Fibroblast of peridontal ligament (primary cell): Measurements from ENCODE around the gene TMEM50A.
"Not testable (repeated sequence)": the region's sequence is repeated elsewhere in the genome, so short reads cannot be mapped to it uniquely, and the experiment has no call there.

ENCODE experiments used
- DNase-seq: peaks from one replicate; pipeline ENCODE4 v3.0.0-alpha.2; 2010; ENCODE audit errors: extremely low read depth

The TMEM50A gene

DNA sequence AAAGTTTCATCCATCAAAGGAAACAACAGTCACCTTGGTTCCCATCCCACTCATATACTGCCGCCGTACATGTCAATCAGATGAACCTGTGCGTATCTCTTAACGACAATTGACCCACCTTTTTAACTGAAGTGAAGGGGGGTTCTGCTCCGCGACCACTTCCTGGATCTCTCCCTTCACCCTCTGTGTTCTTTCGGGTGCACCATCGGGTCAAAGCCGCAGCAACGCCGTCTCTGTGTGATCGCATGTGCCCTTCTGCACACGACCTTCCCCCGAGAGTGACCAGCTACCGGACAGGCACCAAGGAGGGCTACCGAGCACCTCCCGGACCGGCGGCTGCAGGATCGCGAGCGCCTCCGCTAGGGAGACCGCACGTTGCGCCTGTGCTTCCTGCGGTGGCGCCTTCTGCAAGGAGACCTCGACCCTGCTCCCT lies 1.2 kb upstream of the TMEM50A start:
- not testable (repeated sequence) for DNase-seq

- DNase-seq: not testable (repeated sequence)
These were observed 499 bp upstream of the TMEM50A start for GRCh38 chr1:25337483-25338187.

- DNase-seq: no peak
These were observed 852 bp downstream of the TMEM50A start for GRCh38 chr1:25338986-25339385.

DNA sequence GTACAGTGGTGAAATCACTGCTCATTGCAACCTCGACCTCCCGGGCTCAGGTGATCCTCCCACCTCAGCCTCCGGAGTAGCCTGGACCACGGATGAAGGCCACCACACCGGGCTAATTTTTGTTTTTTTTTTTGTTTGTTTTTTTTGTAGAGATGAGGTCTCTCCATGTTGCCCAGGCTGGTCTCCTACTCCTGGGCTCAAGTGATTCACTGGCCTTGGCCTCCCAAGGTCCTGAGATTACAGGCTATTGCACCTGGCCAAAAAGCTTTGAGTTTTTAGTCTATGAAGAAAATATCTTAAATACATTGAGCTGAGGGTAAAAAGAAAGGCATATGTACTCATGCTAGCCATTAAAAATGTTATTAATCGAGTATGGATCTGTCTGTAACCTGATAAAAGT lies 3.6 kb downstream of the TMEM50A start:
- DNase-seq: no peak

DNA sequence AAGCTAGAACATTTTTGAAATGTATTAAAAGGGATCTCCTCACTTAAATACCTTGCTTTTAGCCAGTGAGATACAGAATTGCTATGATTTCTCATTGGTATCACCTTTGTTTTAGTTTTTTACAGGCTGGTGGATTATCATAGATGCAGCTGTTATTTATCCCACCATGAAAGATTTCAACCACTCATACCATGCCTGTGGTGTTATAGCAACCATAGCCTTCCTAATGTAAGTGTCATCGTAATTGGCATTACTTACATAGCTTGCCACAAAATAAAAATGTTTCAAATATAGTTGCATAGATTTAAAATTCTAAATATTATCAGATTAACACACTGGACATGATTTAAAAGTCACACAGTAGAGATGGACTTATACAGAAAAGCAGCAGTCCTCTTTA lies 4.7 kb downstream of the TMEM50A start:
- DNase-seq: no peak

- DNase-seq: peak; percentile 96
These were observed 5.7 kb downstream of the TMEM50A start for GRCh38 chr1:25343872-25344271.

DNA sequence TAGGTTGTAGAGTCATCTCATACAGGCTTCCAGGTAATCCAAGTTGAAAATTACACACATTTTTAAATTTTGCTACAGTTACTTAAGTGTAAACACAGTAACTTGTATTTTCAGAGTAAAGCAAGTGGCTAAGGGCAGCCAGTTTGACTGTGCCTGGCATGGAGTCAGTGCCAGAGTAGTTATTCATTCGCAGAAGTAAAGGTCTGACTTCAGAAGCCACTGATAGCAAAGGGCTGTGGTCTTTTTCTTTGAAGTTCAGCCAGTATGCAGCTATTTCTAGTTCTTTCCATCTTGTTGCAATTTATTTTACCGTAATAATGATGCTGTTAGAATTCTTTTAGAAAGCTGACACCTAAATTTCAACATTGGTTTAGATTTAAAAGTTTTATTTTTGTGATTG lies 9.4 kb downstream of the TMEM50A start:
- peak; percentile 54 for DNase-seq

- no peak for DNase-seq
These were observed 11.5 kb downstream of the TMEM50A start for GRCh38 chr1:25349606-25350005.

- no peak for DNase-seq
These were observed 17.8 kb downstream of the TMEM50A start for GRCh38 chr1:25355841-25356395.

DNA sequence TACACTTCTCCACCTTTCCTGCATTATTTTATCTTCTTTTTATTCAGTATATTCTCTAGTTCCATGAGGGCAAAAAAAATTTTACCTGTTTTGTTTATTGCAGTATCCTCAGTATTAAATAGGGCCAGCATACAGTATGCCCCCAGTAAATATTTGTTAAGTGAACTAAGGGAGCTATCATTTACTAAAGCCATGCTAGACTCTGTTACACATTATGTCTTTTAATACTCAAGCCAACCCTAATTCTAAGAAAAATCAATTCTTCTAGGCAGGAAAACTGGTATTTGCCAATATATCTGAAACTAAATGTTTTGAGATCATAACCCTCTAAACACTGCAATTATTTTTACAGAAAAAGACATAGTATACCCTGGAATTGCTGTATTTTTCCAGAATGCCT lies 18.3 kb downstream of the TMEM50A start:
- DNase-seq: no peak

GRCh38 chr1:25356848-25357247 lies 18.7 kb downstream of the TMEM50A start:
- peak; percentile 41 for DNase-seq

DNA sequence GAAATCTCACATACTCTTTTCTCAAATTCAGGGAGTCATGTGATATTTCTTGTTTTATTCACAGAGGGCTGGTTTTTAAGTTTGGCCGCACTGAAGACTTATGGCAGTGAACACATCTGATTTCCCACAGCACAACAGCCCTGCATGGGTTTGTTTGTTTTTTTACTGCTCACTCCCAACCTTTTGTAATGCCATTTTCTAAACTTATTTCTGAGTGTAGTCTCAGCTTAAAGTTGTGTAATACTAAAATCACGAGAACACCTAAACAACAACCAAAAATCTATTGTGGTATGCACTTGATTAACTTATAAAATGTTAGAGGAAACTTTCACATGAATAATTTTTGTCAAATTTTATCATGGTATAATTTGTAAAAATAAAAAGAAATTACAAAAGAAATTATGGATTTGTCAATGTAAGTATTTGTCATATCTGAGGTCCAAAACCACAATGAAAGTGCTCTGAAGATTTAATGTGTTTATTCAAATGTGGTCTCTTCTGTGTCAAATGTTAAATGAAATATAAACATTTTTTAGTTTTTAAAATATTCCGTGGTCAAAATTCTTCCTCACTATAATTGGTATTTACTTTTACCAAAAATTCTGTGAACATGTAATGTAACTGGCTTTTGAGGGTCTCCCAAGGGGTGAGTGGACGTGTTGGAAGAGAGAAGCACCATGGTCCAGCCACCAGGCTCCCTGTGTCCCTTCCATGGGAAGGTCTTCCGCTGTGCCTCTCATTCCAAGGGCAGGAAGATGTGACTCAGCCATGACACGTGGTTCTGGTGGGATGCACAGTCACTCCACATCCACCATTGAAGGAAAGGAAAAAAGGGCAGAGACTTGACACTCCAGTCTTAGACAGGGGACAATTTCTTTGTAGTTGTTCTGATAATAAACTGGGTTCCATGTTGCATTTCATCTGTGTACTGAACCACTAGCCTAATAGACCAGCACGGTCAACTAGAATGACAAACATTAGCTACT lies 22.8 kb downstream of the TMEM50A start:
- peak; percentile 88 for DNase-seq

DNA sequence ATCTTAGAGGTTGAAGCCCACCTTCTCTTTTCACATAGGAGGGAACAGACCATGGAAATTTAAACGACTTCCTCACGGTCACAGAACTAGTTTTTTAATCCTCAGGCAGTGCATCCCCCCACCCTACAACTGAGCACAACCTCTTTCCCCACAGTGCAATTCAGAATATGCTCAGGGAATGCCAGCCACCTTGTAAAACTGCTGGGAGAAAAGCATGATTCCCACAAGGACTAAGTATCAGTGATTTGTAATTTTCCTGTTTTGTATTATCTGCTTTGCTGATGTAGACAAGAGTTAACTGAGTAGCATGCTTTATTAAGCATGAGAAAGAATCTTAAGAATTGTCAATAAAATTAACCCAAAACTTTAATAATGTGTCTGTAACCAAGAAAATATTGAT lies 23.8 kb downstream of the TMEM50A start:
- DNase-seq: no peak

- DNase-seq: not testable (repeated sequence)
These were observed 24.8 kb downstream of the TMEM50A start for GRCh38 chr1:25362634-25363559.

- DNase-seq: no peak
These were observed 31.1 kb downstream of the TMEM50A start for GRCh38 chr1:25369241-25369640.

- DNase-seq: not testable (repeated sequence)
These were observed 31.6 kb downstream of the TMEM50A start for GRCh38 chr1:25369691-25370271.

GRCh38 chr1:25371757-25372156 lies 33.6 kb downstream of the TMEM50A start:
- peak; percentile 88 for DNase-seq

DNA sequence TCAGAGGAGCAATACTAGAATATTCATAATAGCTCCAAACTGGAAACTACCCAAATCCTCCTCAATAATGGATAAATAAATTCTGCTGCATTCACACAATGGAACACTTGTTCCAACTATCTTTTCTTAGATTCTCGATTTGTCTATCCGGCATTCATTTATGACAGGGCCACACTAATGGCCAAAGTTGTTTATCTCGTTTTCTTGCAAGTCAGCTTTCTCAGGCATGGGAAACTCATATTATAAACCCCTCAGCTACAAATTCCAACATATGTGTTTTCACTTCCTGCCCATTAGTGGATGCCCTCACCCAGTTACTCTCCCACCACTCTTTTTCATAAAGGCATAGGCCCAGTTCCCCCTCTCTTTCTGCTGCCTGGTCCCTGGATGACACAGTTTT lies 40.2 kb downstream of the TMEM50A start:
- DNase-seq: not testable (repeated sequence)

DNA sequence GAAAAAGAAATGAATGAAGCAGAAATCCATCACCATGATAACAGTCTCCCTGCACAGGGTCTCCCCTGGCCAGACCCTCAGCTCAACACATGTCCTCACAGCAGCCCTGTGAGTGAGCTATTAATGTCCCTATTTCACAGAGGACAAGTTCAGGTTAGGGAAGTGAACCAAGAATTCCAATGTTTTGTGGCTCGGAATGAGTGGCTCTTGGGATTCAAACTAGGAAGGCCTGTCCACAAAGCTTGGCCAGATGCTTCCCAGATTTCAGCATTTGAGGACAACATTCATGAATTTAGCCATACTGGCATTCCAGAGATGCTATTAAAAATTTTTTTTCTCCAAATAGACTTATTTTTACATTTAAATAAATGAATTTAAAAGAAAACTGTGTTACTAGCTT lies 44.4 kb downstream of the TMEM50A start:
- DNase-seq: peak; percentile 23

GRCh38 chr1:25383090-25383489 lies 45.0 kb downstream of the TMEM50A start:
- peak; percentile 94 for DNase-seq

DNA sequence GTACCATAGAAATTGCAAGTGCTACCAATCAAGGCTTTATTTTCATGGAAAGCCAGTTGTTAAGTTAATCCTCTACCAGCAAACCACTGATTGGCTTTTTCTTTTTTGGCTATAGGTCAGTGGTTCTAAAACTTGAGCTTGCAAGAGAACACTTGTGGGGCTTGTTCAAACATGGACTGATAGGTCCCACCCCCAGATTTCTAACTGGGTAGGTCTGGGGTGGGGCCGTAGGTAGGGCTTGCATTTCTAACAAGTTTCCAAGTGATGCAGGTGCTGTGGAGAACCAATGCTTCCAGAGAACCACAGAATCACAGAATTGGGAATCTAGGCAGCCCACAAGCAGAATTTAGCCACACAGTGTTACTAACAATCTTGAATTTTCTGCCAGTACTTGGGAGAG lies 45.7 kb downstream of the TMEM50A start:
- DNase-seq: not testable (repeated sequence)
